Stimulated activated CD4-positive, alpha-beta T cell treated with anti-CD3 and anti-CD28 coated beads, TNF-alpha, amount 100 ng/mL, for 1 hour (primary cell): ENCODE results near the gene HTR3A.
"Not testable (repeated sequence)": the region's sequence is repeated elsewhere in the genome, so short reads cannot be mapped to it uniquely, and the experiment has no call there.

ENCODE experiments used
- DNase-seq, 3 donors: peaks; one replicate each; pipeline ENCODE4 v3.0.0-alpha.2; 2020; ENCODE audit warnings: low read depth in 3 of 3, low spot score in 1 of 3

The HTR3A gene

DNA sequence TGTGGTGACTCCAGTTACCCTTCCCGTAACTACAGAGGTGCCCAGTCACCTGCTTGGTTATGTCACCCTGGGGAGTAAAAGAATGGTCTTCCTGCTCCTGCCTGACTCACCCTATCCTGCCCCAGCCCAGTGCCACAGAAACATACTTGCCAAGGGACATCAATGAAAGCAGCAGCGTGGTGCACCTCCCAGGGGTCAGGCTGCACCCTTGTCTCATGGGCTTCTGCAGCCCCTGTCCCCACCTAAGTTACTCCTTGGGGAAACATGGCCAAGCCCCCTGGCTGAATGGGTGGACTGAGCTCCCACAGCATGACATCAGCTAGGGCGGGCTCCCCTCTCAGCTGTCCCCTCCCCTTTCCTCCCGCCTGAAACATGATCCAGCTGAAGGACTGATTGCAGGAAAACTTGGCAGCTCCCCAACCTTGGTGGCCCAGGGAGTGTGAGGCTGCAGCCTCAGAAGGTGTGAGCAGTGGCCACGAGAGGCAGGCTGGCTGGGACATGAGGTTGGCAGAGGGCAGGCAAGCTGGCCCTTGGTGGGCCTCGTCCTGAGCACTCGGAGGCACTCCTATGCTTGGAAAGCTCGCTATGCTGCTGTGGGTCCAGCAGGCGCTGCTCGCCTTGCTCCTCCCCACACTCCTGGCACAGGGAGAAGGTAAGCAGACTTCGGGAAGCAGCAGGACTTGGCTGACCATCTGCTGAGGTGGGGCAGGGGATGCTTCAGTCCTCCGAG lies at the start of gene HTR3A:
Gene HTR3A, plus strand, starts transcription at position 368 of the 730 bp plus-strand sequence. Its CDS starts 218 bp downstream, at position 586.
- DNase-seq: no peak

DNA sequence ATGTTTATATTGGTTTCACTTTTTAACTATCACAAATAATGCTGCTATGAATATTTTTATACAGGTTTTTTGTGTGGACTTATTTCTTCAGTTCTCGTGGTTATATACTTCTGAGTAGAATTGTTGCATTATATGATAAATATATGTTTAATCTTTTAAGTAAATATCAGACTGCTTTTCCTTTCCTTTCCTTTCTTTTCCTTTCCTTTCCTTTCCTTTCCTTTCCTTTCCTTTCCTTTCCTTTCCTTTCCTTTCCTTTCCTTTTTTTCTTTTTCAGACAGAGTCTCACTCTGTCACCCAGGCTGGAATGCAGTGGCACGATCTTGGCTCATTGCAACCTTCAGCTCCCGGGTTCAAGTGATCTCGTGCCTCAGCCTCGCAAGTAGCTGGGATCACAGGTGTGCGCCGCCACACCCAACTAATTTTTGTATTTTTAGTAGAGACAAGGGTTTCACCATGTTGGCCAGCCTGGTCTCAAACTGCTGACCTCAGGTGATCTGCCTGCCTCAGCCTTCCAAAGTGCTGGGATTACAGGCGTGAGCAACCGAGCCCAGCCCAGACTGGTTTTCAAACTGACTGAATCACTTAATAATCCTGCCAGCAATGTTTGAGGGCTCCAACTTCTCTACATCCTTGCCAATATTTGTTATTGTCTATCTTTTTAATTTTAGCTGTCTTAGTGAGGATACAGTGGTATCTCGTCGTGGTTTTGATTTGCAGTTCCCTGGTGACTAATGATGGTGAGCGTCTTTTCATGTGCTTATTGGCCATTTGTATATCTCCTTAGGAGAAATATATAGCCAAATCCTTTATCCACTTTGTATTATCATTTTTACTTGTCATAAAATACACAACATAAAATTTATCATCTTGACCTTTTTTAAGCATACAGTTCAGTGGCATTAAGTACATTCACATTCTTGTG lies 48.4 kb upstream of the HTR3A start:
- DNase-seq: no peak

DNA sequence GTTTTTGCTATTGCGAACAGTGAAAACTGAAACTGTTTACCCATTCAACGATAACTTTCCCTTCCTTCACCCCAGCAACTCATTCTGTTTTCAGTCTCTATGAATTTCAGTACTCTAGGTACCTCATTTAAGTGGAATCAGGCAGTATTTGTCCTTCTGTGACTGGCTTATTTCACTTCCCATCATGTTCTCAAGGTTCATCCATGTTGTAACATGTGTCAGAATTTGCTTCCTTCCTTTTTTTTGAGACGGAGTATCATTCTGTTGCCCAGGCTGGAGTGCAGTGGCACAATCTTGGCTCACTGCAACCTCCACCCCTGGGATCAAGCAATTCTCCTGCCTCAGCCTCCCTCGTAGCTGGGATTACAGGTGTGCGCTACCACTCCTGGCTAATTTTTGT lies 46.6 kb upstream of the HTR3A start:
- DNase-seq: no peak

DNA sequence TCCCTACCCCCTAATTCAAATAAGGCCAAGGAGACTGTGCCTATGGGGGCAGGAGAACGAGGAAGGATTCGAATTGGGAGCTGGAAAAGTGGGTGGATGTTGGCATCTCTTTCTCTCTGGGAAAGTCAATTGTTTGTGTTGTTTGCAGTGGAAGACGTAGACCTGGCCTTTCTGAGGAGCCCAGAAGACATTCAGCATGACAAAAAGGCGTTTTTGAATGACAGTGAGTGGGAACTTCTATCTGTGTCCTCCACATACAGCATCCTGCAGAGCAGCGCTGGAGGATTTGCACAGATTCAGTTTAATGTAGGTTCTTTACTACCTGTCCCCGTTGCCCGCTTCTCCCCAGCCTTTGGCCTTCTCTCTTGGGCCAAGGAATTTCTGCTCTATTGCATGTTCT lies 42.1 kb upstream of the HTR3A start:
- no peak for DNase-seq

DNA sequence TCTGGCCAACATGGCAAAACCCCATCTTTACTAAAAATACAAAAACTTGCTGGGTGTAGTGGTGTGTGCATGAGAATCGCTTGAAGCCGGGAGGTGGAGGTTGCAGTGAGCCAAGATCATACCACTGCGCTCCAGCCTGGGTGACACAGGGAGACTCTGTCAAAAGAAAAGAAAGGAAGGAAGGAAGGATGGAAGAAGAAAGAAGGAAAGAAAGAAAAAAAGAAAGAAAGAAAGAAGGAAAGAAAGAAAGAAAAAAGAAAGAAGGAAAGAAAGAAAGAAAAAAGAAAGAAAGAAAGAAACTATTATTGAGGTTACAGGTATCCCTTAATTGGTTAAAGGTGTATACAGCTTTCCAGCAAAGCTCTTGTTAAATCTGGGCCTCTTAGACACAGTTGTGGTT lies 40.7 kb upstream of the HTR3A start:
- not testable (repeated sequence) for DNase-seq

GRCh38 chr11:113934761-113935160 lies 40.1 kb upstream of the HTR3A start:
- DNase-seq: no peak

DNA sequence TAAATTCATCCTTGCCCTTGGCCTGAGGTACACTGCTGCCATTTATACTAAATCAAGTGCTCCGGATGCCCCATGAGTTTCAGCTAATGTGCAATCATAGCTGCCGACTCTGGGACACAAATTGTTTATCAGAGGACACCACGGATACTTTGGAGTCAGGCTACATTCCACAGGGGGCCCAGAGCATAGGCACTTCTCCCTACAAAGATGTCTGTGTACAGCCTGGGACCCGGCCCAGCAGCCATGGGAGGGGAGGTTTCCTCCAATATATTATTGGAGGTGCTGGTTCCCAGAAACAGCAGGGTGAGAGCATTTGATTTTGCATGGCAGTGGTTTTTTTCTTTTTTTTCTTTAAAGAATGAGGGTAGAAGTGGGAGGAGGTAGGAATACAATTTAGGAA lies 39.0 kb upstream of the HTR3A start:
- no peak for DNase-seq

DNA sequence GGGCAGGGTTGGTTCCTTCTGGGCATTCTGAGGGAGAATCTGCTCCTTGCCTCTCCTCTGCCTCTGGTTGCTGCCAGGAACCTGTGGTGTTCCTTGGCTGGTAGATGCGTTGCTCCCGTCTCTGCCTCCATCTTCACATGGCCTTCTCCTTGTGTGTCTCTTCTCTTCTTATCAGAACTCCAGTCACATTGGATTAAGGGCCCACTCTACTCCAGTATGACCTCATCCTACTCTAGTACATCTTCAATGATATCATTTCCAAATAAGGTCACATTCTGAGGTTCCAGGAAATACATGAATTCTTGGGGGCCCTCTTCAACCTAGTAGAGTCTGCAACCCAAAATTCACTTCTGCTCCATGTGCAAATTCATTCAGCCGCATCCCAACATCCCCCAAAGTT lies 37.0 kb upstream of the HTR3A start:
- no peak for DNase-seq

DNA sequence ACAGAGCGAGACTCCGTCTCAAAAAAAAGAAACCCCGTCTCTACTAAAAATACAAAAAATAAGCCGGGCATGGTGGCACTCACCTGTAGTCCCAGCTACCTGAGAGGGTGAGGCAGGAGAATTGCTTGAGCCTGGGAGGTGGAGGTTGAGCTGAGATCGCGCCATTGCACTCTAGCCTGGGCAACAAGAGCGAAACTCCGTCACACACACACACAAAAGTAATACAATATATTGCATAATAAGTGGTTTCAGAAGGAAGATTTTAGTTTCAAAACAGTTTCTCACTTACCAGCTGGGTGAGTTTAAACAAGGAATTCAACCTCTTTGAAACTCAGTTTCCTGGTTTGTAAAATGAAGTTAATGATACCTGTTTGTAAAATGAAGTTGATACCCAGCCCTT lies 32.7 kb upstream of the HTR3A start:
- DNase-seq: no peak

GRCh38 chr11:113946162-113946561 lies 28.7 kb upstream of the HTR3A start:
- DNase-seq: not testable (repeated sequence)

GRCh38 chr11:113947994-113948393 lies 26.9 kb upstream of the HTR3A start:
- no peak for DNase-seq

DNA sequence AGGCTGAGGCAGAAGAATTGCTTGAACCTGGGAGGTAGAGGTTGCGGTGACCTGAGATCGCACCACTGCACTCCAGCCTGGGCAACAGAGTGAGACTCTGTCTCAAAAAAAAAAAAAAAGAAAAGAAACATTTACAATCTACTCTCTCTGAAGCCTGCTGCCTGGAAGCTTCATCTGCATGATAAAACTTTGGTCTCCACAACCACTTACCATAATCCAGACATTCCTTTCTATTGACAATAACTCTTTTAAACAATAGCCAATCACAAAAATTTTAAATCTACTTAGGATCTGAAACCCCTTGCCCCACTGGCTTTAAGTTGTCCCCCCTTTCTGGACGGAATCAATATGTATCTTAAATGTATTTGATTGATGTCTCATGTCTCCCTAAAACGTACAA lies 25.0 kb upstream of the HTR3A start:
- no peak for DNase-seq

DNA sequence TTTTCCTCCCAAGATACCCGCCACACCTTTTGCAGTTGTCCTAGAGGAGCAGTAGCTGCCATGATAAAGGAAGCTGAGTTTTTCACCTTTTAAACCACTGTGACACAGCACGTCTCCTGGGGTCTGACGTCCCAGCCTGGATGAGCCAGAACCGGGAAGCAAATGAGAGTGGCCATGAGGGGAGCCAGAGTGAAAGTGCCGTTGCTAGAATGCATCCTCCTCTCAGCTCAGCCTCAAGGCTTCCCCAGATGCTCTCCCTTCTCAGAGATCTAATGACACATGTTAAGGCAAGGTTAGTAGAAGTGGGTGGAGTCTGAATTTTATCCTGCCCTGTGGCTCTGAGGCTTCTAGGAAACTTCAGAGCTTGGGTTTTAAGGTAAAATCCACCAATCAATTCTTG lies 23.4 kb upstream of the HTR3A start:
- no peak for DNase-seq

DNA sequence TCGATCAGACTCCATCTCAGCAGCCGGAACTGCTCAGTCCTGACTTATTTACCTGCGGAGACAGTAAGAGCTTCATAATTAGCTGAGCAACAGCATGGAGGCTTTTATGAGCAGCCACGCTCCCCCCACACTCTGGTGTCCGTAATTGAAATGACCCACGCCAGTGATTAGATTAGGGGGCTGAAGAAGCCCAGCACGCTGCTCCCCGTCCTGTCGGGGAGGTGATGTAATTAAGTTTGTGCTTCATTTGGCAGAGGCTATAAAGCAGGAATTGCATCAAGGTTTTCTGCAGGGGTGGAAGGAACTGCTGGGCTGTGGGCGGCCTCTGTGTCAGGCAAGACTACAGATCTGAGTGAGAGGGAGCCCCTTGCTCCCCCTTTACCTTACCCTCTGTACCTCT lies 22.8 kb upstream of the HTR3A start:
- no peak for DNase-seq

GRCh38 chr11:113952588-113952987 lies 22.3 kb upstream of the HTR3A start:
- DNase-seq: no peak

DNA sequence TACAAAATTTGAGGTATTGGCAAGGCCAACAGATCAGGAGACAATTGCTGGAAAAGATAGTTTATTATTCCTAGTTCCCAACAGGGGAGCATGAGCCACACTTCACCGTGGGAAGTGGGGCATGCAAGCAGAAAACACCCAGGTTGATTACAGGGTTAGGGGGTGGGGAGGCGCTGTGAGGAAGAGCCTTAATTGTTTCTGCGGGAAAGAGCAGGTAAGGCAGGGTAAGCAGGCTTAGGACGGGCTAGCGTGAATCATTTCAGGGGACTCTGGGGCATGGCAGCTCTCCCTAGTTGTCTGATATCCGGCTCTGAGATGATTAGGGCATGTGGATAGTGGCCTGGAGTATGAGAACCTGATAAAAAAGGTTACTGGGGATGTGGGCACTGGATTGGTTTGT lies 20.7 kb upstream of the HTR3A start:
- no peak for DNase-seq

GRCh38 chr11:113956986-113957385 lies 17.9 kb upstream of the HTR3A start:
- no peak for DNase-seq

- no peak for DNase-seq
These were observed 14.1 kb upstream of the HTR3A start for GRCh38 chr11:113960702-113961330.

GRCh38 chr11:113967361-113967760 lies 7.5 kb upstream of the HTR3A start:
- no peak for DNase-seq

- no peak for DNase-seq
These were observed 3.3 kb upstream of the HTR3A start for GRCh38 chr11:113971506-113972195.

DNA sequence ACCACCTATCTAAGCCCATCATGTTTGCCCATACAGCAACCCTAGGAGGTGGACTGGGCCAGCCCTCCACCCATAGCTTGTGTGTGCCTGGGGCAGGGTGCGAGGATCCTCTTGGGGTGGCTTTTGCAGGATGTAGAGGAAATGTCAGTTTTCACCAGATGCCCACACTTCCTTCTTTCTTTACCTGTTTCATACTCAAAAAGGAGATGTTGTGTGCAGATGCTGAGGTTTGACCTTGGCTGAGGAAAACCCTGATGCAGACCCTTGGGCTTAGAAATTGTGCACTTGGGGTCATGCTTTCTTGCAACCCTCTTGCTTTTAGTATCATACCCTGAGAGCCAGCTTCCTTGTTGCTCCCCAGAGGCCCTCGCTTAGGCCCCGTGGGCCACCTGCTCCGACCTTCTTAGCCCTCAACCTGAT lies 2.2 kb downstream of the HTR3A start:
- DNase-seq: no peak
